Heart left ventricle (tissue), 16 donors: ENCODE results near the gene COX6A2. TPM values are rescaled to one million over a fixed set of nuclear protein-coding genes. Genes with fewer than 3 reads are reported as not detected.

Source experiments
- ATAC-seq, 4 donors: fragments of 200-7000 bp; cut with Tn5 transposase; one replicate each; pipeline ENCODE4 v1.9.1; 2020 to 2022; ENCODE audit warnings: moderate library complexity in 4 of 4, mild to moderate bottlenecking in 3 of 4, moderate number of reproducible peaks in 1 of 4
- DNase-seq, 5 donors: peaks; one replicate each; pipeline ENCODE4 v3.0.0-alpha.2; 2020
- H3K27ac ChIP-seq, 12 donors: fragments of 200-600 bp; sonication (generic) in 4 of 12; one replicate each; pipeline versions ENCODE4 v1.5.0 to v1.8.0; 2016 to 2022; ENCODE audit warnings: mild to moderate bottlenecking in 2 of 12
- H3K27me3 ChIP-seq, 9 donors: fragments of 200-600 bp; sonication (generic) in 2 of 9; one replicate each; pipeline versions ENCODE4 v1.5.1 to v1.8.0; 2016 to 2022; ENCODE audit warnings: mild to moderate bottlenecking in 3 of 9
- H3K36me3 ChIP-seq, 9 donors: fragments of 200-600 bp; sonication (generic) in 2 of 9; one replicate each; pipeline versions ENCODE4 v1.5.0 to v1.8.0; 2018 to 2022; ENCODE audit warnings: mild to moderate bottlenecking in 2 of 9
- H3K4me1 ChIP-seq, 12 donors: fragments of 200-600 bp; sonication (generic) in 4 of 12; one replicate each; pipeline versions ENCODE4 v1.5.0 to v1.8.0; 2016 to 2022; ENCODE audit warnings: mild to moderate bottlenecking in 3 of 12
- H3K4me3 ChIP-seq, 12 donors: fragments of 200-600 bp; sonication (generic) in 4 of 12; one replicate each; pipeline versions ENCODE4 v1.5.0 to v1.8.0; 2017 to 2022; ENCODE audit warnings: mild to moderate bottlenecking in 9 of 12, moderate library complexity in 4 of 12
- H3K9me3 ChIP-seq, 12 donors: fragments of 200-600 bp; sonication (generic) in 4 of 12; one replicate each; pipeline versions ENCODE4 v1.5.0 to v1.8.0; 2016 to 2022; ENCODE audit warnings: mild to moderate bottlenecking in 1 of 12
- POLR2A ChIP-seq, 2 donors: fragments of 450-650 bp; IDR thresholded peaks; one replicate each; pipeline ENCODE4 v1.6.1; 2017; ENCODE audit warnings: antibody characterized with exemption in 2 of 2, mild to moderate bottlenecking in 2 of 2, moderate library complexity in 2 of 2
- WGBS, 4 donors: extraction: QIAGEN DNeasy Blood & Tissue Kit in 2 of 4; methylation state at CpG; one replicate each; pipeline versions ENCODE4 v1.1.5 to v1.1.7; 2013 to 2018; 5-methylcytosine and 5-hydroxymethylcytosine counted together
- intact Hi-C, 10 donors: fragments of 100-400 bp; cut with DNase I; formaldehyde crosslinking; loops; one replicate each; pipeline versions ENCODE4 v1.11.1 to v1.14.2; 2022
- polyA plus RNA-seq, 2 donors: library from polyadenylated mRNA; stranded (reverse); fragments of 200-250 nt; gene quantifications; one replicate each; pipeline ENCODE4 v1.2.3, GENCODE V29; 2013
- total RNA-seq, 9 donors: library from RNA; depleted of rRNA in 2 of 9; stranded (reverse); fragments of >200 nt in 2 of 9; fragmentation: NEBNext Ultra II Directional in 3 of 9; extraction: Animal tissue kit (Norgen Biotek cat#: 25700) in 3 of 9; gene quantifications; one replicate each; pipeline versions ENCODE4 v1.1.0 to v1.2.4, GENCODE V29; 2016 to 2023
- TF ChIP-seq, protein P1 (sequence below), 12 donors: fragments of 200-600 bp; sonication (generic) in 4 of 12; IDR thresholded peaks; one replicate each; pipeline versions ENCODE4 v1.5.0 to v1.8.0; 2018 to 2022; ENCODE audit warnings: antibody characterized with exemption in 12 of 12, mild to moderate bottlenecking in 5 of 12
- donor health status: ischemic (EF 13 %, LVEDD 7.1; RV severe dilation, severe dysfunction).
- donor health status: healthy with polysubstance abuse.
- donor health status: DM: no; HTN: yes; CAD: no.
- donor health status: DM: no; HTN: no; CAD: no.
- donor health status: ischemic (EF 25% LVEDD 6.9; RV normal size, moderate dysfunction).
- donor health status: ischemic (EF 25% LVEDD 5.7; RV mildly dilated, moderate dysfunction).
- donor health status: healthy.
- donor health status: DM: yes; HTN: yes; CAD: no.
- donor health status: ischemic (EF 35%, LVEDD 5.7; RV mildly dilated, moderate dysfunction).
- donor health status: nonischemic (EF 11% LVEDD 7.7; RV severe dilation, severe dysfunction).
- donor health status: DM: yes; HTN: yes; CAD: no.
- donor health status: PGD.
- donor health status: ischemic (EF 29% LVEDD 5.4; RV normal size, mild dysfunction).
- donor health status: nonischemic (EF 23%, LVEDD 6.1; RV moderate dilation, normal function).

The COX6A2 gene
- total and polyA plus RNA-seq, 11 donors: 393 to 10,029 (median 1,151) TPM

- WGBS, 4 donors: 90 to 94% (median 91%) methylated on average over 5 of the region's 5 CpGs
Measured at GRCh38 chr16:31413381-31413780, 14.8 kb downstream of the COX6A2 start.

DNA sequence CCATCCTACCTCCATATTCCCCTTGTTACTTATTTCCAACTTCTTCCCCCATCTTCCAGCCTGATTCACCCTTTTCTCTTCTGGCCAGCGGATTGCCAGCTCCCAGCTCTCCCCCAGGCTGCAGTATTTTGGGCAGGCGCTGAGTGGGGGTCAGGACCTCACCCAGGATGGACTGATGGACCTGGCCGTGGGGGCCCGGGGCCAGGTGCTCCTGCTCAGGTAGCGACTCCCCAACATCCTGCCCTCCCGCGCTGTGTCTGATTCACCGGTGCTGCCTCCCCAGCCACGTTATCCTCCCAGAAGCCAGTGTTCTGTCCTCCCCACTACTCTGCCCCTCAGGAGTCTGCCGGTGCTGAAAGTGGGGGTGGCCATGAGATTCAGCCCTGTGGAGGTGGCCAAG is 15.4 kb downstream of the COX6A2 start:
- WGBS, 4 donors: 78 to 83% (median 82%) methylated on average over 10 of the region's 10 CpGs
- H3K9me3 ChIP-seq: peaks cover 0 to 3% (median 0%) of the 10 kb centered on the region in 12 donors
- peaks cover 0 to 6% (median 0%) of the 10 kb centered on the region in 9 donors for H3K27me3 ChIP-seq
- TF ChIP-seq POLR2A (IDR thresholded peaks at IDR 0.05): no peak
- TF ChIP-seq, protein P1, sequence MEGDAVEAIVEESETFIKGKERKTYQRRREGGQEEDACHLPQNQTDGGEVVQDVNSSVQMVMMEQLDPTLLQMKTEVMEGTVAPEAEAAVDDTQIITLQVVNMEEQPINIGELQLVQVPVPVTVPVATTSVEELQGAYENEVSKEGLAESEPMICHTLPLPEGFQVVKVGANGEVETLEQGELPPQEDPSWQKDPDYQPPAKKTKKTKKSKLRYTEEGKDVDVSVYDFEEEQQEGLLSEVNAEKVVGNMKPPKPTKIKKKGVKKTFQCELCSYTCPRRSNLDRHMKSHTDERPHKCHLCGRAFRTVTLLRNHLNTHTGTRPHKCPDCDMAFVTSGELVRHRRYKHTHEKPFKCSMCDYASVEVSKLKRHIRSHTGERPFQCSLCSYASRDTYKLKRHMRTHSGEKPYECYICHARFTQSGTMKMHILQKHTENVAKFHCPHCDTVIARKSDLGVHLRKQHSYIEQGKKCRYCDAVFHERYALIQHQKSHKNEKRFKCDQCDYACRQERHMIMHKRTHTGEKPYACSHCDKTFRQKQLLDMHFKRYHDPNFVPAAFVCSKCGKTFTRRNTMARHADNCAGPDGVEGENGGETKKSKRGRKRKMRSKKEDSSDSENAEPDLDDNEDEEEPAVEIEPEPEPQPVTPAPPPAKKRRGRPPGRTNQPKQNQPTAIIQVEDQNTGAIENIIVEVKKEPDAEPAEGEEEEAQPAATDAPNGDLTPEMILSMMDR (IDR thresholded peaks at IDR 0.05): no peak
- ATAC-seq (no peak), DNase-seq (no peak)
- no peaks in the 10 kb centered on the region for H3K4me1 ChIP-seq
- no peak overlapping the region for H3K27ac ChIP-seq
- no peak overlapping the region for H3K4me3 ChIP-seq
- H3K36me3 ChIP-seq: no peaks in the 10 kb centered on the region
- intact Hi-C loops: no loop called here

More at GRCh38 chr16:31413381-31413780, 14.8 kb downstream of the COX6A2 start:
- ATAC-seq (no peak), DNase-seq (no peak)
- H3K36me3 ChIP-seq: no peaks in the 10 kb centered on the region
- TF ChIP-seq, protein P1 (IDR thresholded peaks at IDR 0.05): no peak
- no peak for TF ChIP-seq POLR2A (IDR thresholded peaks at IDR 0.05)
- H3K27ac ChIP-seq: no peak overlapping the region
- no peaks in the 10 kb centered on the region for H3K4me1 ChIP-seq
- H3K27me3 ChIP-seq: peaks cover 0 to 5% (median 0%) of the 10 kb centered on the region in 9 donors
- peaks cover 0 to 3% (median 0%) of the 10 kb centered on the region in 12 donors for H3K9me3 ChIP-seq
- no peak overlapping the region for H3K4me3 ChIP-seq
- intact Hi-C loops: no loop called here

GRCh38 chr16:31411024-31411844 is 16.9 kb downstream of the COX6A2 start:
- no peak overlapping the region for H3K27ac ChIP-seq
- H3K4me1 ChIP-seq: no peaks in the 10 kb centered on the region
- TF ChIP-seq POLR2A (IDR thresholded peaks at IDR 0.05): no peak
- TF ChIP-seq, protein P1 (IDR thresholded peaks at IDR 0.05): no peak
- no peak overlapping the region for H3K4me3 ChIP-seq
- H3K27me3 ChIP-seq: peaks cover 0 to 6% (median 0%) of the 10 kb centered on the region in 9 donors
- no peaks in the 10 kb centered on the region for H3K9me3 ChIP-seq
- WGBS, 4 donors: 77 to 80% (median 79%) methylated on average over 18 to 22 of the region's 22 CpGs
- DNase-seq: no peak
- intact Hi-C loops: no loop called here
- peak in 1 of 4 donors; percentile 10 for ATAC-seq
- H3K36me3 ChIP-seq: no peaks in the 10 kb centered on the region

GRCh38 chr16:31410082-31410481 is 18.1 kb downstream of the COX6A2 start:
- TF ChIP-seq, protein P1 (IDR thresholded peaks at IDR 0.05): no peak
- no peak for TF ChIP-seq POLR2A (IDR thresholded peaks at IDR 0.05)
- intact Hi-C loops: no loop called here
- Histone ChIP-seq H3K4me1 (no peaks in the 10 kb centered on the region), H3K27ac (no peak overlapping the region), H3K27me3 (peaks cover 0 to 6% (median 0%) of the 10 kb centered on the region in 9 donors), H3K9me3 (no peaks in the 10 kb centered on the region), H3K36me3 (no peaks in the 10 kb centered on the region), H3K4me3 (no peak overlapping the region)
- no peak for ATAC-seq
- 77 to 90% (median 83%) methylated on average over 9 of the region's 9 CpGs for WGBS, 4 donors
- no peak for DNase-seq
